IPS-20b (cell line): Measurements from ENCODE around the gene PGBD5.

ENCODE experiments used
- H3K27ac ChIP-seq: one replicate; pipeline ENCODE4 v1.5.1; 2013; ENCODE audit warnings: low read length
- H3K27me3 ChIP-seq: 2 replicates; pipeline ENCODE4 v1.6.1; 2013; ENCODE audit warnings: mild to moderate bottlenecking, low read length, inconsistent platforms; ENCODE audit not compliant: insufficient read depth
- H3K36me3 ChIP-seq: 2 replicates; pipeline ENCODE4 v1.6.1; 2013; ENCODE audit warnings: low read depth, mild to moderate bottlenecking, inconsistent platforms, low read length, moderate library complexity; ENCODE audit not compliant: insufficient read depth
- H3K4me1 ChIP-seq: 2 replicates; pipeline ENCODE4 v1.6.1; 2013; ENCODE audit warnings: mild to moderate bottlenecking, control low read depth, inconsistent platforms, low read length, moderate library complexity; ENCODE audit not compliant: insufficient read depth
- H3K4me3 ChIP-seq: 2 replicates; pipeline ENCODE4 v1.5.1; 2013; ENCODE audit warnings: mild to moderate bottlenecking, low read length, inconsistent platforms
- H3K9ac ChIP-seq: 2 replicates; pipeline ENCODE4 v1.6.1; 2013; ENCODE audit warnings: low read depth, mild to moderate bottlenecking, inconsistent platforms, low read length, moderate library complexity
- H3K9me3 ChIP-seq: 2 replicates; pipeline ENCODE4 v1.6.1; 2013; ENCODE audit warnings: mild to moderate bottlenecking, low read depth, low read length, inconsistent platforms; ENCODE audit not compliant: insufficient read depth

The PGBD5 gene

GRCh38 chr1:230392920-230393521 is 33.1 kb downstream of the PGBD5 start:
- Histone ChIP-seq H3K27ac (no peak overlapping the region), H3K9me3 (no peaks in the 10 kb centered on the region), H3K27me3 (no peaks in the 10 kb centered on the region), H3K9ac (no peak overlapping the region), H3K36me3 (no peaks in the 10 kb centered on the region), H3K4me3 (no peak overlapping the region), H3K4me1 (peaks cover 22% of the 10 kb centered on the region; the same call in 1 of the 2 replicates)

- Histone ChIP-seq H3K4me1 (peaks cover 22% of the 10 kb centered on the region; the same call in 1 of the 2 replicates), H3K9me3 (no peaks in the 10 kb centered on the region), H3K4me3 (no peak overlapping the region), H3K36me3 (no peaks in the 10 kb centered on the region), H3K9ac (no peak overlapping the region), H3K27me3 (no peaks in the 10 kb centered on the region), H3K27ac (no peak overlapping the region)
Observed at GRCh38 chr1:230392536-230392909, 33.6 kb downstream of the PGBD5 start.

DNA sequence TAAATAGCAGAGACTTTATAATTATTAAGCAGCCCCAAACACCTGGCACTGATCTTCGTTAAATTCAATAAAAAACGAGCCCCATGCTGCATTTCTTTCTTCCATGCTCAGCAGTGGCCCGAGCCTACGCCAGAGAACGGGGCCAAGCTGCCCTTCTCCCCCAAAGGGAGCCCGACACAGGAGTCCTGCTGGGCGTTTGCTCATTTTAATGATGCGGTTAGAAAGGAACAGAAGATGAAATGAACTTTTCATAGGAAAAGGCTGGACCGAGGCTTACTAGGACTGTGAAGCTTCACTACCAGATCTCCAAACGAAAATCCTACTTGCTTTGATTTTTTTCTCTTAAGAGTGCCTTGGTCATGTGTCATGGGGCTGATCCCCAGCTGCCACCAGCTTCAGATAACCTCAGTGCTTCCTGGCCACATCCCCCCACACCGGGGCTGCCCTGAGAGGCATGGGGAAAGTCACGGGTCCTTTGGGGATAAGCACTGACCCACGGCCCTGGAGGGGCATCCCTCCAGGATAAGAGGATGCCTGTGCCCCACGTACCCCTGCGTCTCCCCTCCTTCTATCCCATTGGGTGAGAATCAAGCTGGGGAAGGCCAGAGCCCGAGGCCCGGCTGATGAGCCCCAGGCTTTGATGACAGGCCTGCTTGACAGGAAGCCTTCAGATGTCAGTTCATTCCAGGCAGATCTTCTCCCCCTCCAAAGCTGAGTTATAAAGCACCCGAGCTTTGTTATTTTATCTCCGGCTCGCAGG is 34.2 kb downstream of the PGBD5 start:
- H3K9ac ChIP-seq = no peak overlapping the region; the same call in 1 of the 2 replicates
- H3K9me3 ChIP-seq = no peaks in the 10 kb centered on the region
- peak overlapping the region; percentile 14 for H3K27ac ChIP-seq
- peaks cover 22% of the 10 kb centered on the region; the same call in 1 of the 2 replicates for H3K4me1 ChIP-seq
- H3K36me3 ChIP-seq = 0 out of 2 replicates have a peak, but pooled peaks cover under 1% of the 10 kb centered on the region
- H3K4me3 ChIP-seq = no peak overlapping the region; the same call in 1 of the 2 replicates
- no peaks in the 10 kb centered on the region for H3K27me3 ChIP-seq

- H3K4me1 ChIP-seq = peaks cover 22% of the 10 kb centered on the region; the same call in 1 of the 2 replicates
- peaks cover 3% of the 10 kb centered on the region; the same call in 1 of the 2 replicates for H3K36me3 ChIP-seq
- H3K27ac ChIP-seq = no peak overlapping the region
- H3K27me3 ChIP-seq = no peaks in the 10 kb centered on the region
- no peak overlapping the region for H3K4me3 ChIP-seq
- H3K9ac ChIP-seq = no peak overlapping the region
- no peaks in the 10 kb centered on the region for H3K9me3 ChIP-seq
Observed at GRCh38 chr1:230390371-230390770, 35.8 kb downstream of the PGBD5 start.

GRCh38 chr1:230387876-230388275 is 38.3 kb downstream of the PGBD5 start:
- Histone ChIP-seq H3K27ac (no peak overlapping the region), H3K9ac (no peak overlapping the region), H3K4me1 (peaks cover 19% of the 10 kb centered on the region), H3K9me3 (no peaks in the 10 kb centered on the region), H3K27me3 (no peaks in the 10 kb centered on the region), H3K36me3 (peaks cover 3% of the 10 kb centered on the region; the same call in 1 of the 2 replicates), H3K4me3 (no peak overlapping the region)

GRCh38 chr1:230387296-230387695 is 38.8 kb downstream of the PGBD5 start:
- no peaks in the 10 kb centered on the region for H3K27me3 ChIP-seq

GRCh38 chr1:230386637-230387262 is 39.4 kb downstream of the PGBD5 start:
- no peaks in the 10 kb centered on the region for H3K9me3 ChIP-seq
- H3K4me1 ChIP-seq = peaks cover 19% of the 10 kb centered on the region
- H3K36me3 ChIP-seq = peaks cover 3% of the 10 kb centered on the region; the same call in 1 of the 2 replicates
- H3K27me3 ChIP-seq = no peaks in the 10 kb centered on the region
- H3K9ac ChIP-seq = no peak overlapping the region
- H3K27ac ChIP-seq = no peak overlapping the region
- H3K4me3 ChIP-seq = no peak overlapping the region

More at GRCh38 chr1:230387296-230387695, 38.8 kb downstream of the PGBD5 start:
- H3K4me1 ChIP-seq = peaks cover 19% of the 10 kb centered on the region
- H3K9me3 ChIP-seq = no peaks in the 10 kb centered on the region
- peaks cover 3% of the 10 kb centered on the region; the same call in 1 of the 2 replicates for H3K36me3 ChIP-seq
- H3K9ac ChIP-seq = no peak overlapping the region
- H3K4me3 ChIP-seq = no peak overlapping the region
- H3K27ac ChIP-seq = no peak overlapping the region

GRCh38 chr1:230385930-230386329 is 40.2 kb downstream of the PGBD5 start:
- no peaks in the 10 kb centered on the region for H3K9me3 ChIP-seq
- no peak overlapping the region for H3K27ac ChIP-seq
- peaks cover 3% of the 10 kb centered on the region; the same call in 1 of the 2 replicates for H3K36me3 ChIP-seq
- peaks cover 17% of the 10 kb centered on the region for H3K4me1 ChIP-seq
- H3K4me3 ChIP-seq = no peak overlapping the region
- H3K9ac ChIP-seq = no peak overlapping the region
- no peaks in the 10 kb centered on the region for H3K27me3 ChIP-seq

DNA sequence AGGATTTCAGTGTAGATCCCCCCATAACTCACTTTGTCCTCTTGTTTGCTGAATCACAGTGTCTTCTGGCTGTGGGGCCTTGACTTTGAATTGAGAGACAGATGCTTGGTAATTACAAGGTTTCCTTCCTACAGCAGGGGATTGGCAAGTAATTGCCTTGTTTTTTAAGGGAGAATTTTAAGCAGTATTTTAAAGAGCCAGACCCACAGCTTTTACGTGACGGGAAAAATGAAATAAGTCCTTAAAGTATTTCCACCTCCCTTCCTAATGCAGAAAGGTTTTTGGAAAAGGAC is 41.0 kb downstream of the PGBD5 start:
- no peak overlapping the region for H3K9ac ChIP-seq
- H3K4me3 ChIP-seq = no peak overlapping the region
- peaks cover 1% of the 10 kb centered on the region; the same call in 1 of the 2 replicates for H3K9me3 ChIP-seq
- H3K4me1 ChIP-seq = peaks cover 17% of the 10 kb centered on the region
- H3K27me3 ChIP-seq = no peaks in the 10 kb centered on the region
- peaks cover 3% of the 10 kb centered on the region; the same call in 1 of the 2 replicates for H3K36me3 ChIP-seq
- no peak overlapping the region for H3K27ac ChIP-seq

GRCh38 chr1:230384380-230385157 is 41.6 kb downstream of the PGBD5 start:
- H3K36me3 ChIP-seq = peaks cover 6% of the 10 kb centered on the region; the same call in 1 of the 2 replicates
- no peak overlapping the region for H3K27ac ChIP-seq
- H3K4me3 ChIP-seq = no peak overlapping the region

DNA sequence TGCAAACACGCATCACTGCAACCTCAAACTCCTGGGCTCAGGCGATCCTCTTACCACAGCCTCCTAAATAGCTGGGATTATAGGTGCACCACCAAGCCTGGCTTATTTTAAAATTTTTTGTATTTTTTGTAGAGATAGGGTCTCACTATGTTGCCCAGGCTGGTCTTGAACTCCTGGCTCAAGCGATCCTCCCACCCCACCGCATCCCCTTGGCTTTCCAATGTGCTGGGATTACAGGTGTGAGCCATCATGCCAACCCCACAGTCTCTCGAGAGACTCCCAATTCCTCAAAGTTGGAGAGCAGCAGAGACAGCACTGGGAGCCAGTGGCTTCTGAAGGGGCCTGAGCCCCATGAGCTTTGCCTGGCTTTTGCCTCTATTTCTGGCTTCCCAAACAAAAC is 42.7 kb downstream of the PGBD5 start:
- Histone ChIP-seq H3K36me3 (peaks cover 8% of the 10 kb centered on the region; the same call in 1 of the 2 replicates), H3K4me3 (no peak overlapping the region), H3K9ac (no peak overlapping the region), H3K27ac (no peak overlapping the region), H3K4me1 (peaks cover 17% of the 10 kb centered on the region), H3K27me3 (no peaks in the 10 kb centered on the region), H3K9me3 (peaks cover 10% of the 10 kb centered on the region)

More at GRCh38 chr1:230384380-230385157, 41.6 kb downstream of the PGBD5 start:
- Histone ChIP-seq H3K27me3 (no peaks in the 10 kb centered on the region), H3K9ac (no peak overlapping the region), H3K4me1 (peaks cover 17% of the 10 kb centered on the region), H3K9me3 (peaks cover 7% of the 10 kb centered on the region)
